IMR-90 (cell line): ENCODE measurements around the gene BTBD1.

ENCODE experiments used
- BHLHE40 ChIP-seq: fragments of 150-350 bp; IDR thresholded peaks from 2 replicates; pipeline ENCODE4 v1.6.1; 2016; ENCODE audit warnings: mild to moderate bottlenecking, low read depth, low read length
- MXI1 ChIP-seq: IDR thresholded peaks from 2 replicates; pipeline ENCODE4 v1.6.1; 2012; ENCODE audit warnings: low read depth, mild to moderate bottlenecking, low read length, moderate library complexity, borderline replicate concordance
- POLR2A ChIP-seq: IDR thresholded peaks from 2 replicates; pipeline ENCODE4 v1.6.1; 2012; ENCODE audit warnings: mild to moderate bottlenecking, low read depth, low read length
- RAD21 ChIP-seq: IDR thresholded peaks from 2 replicates; pipeline ENCODE4 v1.6.1; 2012; ENCODE audit warnings: low read length, improper control_type of control experiment
- SMC3 ChIP-seq: fragments of 150-350 bp; IDR thresholded peaks from 2 replicates; pipeline ENCODE4 v1.6.1; 2016; ENCODE audit warnings: low read depth, mild to moderate bottlenecking, antibody characterized with exemption, low read length, moderate library complexity
- TF ChIP-seq, protein P1 (sequence below): conservative IDR thresholded peaks from 2 replicates; pipeline ENCODE4 v1.5.1; 2012; ENCODE audit warnings: mild to moderate bottlenecking, low read depth, low read length, improper control_type of control experiment
- TF ChIP-seq, protein P2 (sequence below): fragments of 150-350 bp; IDR thresholded peaks from 2 replicates; pipeline ENCODE4 v1.6.1; 2017; ENCODE audit warnings: mild to moderate bottlenecking, antibody characterized with exemption, low read length, low read depth

DNA sequence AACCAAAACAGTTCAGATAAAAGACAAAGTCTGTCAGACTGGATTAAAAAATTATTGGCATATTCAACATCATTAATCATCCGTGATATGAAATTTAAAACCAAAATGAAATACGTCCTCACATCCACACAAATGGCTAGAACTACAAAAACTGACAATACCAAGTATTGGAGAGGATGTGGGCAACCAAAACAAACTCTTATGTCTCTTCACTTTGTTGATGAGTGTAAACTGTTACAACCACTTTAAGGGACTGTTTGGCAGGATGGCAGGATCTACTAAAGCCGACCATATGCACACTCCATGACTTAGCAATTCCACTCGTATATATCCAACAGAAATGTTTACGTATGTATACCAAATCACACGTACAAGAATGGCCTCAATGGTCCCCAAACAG is 30.8 kb downstream of the BTBD1 start:
- TF ChIP-seq, protein P1, sequence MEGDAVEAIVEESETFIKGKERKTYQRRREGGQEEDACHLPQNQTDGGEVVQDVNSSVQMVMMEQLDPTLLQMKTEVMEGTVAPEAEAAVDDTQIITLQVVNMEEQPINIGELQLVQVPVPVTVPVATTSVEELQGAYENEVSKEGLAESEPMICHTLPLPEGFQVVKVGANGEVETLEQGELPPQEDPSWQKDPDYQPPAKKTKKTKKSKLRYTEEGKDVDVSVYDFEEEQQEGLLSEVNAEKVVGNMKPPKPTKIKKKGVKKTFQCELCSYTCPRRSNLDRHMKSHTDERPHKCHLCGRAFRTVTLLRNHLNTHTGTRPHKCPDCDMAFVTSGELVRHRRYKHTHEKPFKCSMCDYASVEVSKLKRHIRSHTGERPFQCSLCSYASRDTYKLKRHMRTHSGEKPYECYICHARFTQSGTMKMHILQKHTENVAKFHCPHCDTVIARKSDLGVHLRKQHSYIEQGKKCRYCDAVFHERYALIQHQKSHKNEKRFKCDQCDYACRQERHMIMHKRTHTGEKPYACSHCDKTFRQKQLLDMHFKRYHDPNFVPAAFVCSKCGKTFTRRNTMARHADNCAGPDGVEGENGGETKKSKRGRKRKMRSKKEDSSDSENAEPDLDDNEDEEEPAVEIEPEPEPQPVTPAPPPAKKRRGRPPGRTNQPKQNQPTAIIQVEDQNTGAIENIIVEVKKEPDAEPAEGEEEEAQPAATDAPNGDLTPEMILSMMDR, result no peak
- TF ChIP-seq RAD21, result no peak
- TF ChIP-seq MXI1, result no peak
- TF ChIP-seq, protein P2, sequence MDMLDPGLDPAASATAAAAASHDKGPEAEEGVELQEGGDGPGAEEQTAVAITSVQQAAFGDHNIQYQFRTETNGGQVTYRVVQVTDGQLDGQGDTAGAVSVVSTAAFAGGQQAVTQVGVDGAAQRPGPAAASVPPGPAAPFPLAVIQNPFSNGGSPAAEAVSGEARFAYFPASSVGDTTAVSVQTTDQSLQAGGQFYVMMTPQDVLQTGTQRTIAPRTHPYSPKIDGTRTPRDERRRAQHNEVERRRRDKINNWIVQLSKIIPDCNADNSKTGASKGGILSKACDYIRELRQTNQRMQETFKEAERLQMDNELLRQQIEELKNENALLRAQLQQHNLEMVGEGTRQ, result no peak
- TF ChIP-seq POLR2A, result no peak
- no peak for TF ChIP-seq BHLHE40
- no peak for TF ChIP-seq SMC3
